Myometrial cell (primary cell): ENCODE measurements around the gene POC5. TPM values are rescaled to one million over a fixed set of nuclear protein-coding genes. Genes with fewer than 3 reads are reported as not detected.

Experiments
- total RNA-seq: library from RNA; depleted of rRNA; stranded (reverse); fragments of >200 nt; gene quantifications from 2 replicates; pipeline ENCODE4 v1.2.3, GENCODE V29; 2015

Gene POC5
- total RNA-seq = 7.8 and 10.6 TPM in 2 replicates

GRCh38 chr5:75717082-75717922, at the start of gene POC5:
Gene POC5 (minus strand): TSS chr5:75717437. CDS start chr5:75712937, 4,500 bp downstream.

Other genes with a start within 250 kb of the POC5 start
- gene CERT1, start 205.8 kb downstream of the POC5 start, total RNA-seq = 7.5 and 11.0 TPM in 2 replicates
- gene POLK, start 205.5 kb downstream of the POC5 start, total RNA-seq = 10.4 and 20.7 TPM in 2 replicates
- 1.2 TPM in 1 of 2 replicates, not detected in the other for gene ANKDD1B, start 106.0 kb downstream of the POC5 start, total RNA-seq